ENCODE data around the gene WDFY4.

Gene WDFY4

DNA sequence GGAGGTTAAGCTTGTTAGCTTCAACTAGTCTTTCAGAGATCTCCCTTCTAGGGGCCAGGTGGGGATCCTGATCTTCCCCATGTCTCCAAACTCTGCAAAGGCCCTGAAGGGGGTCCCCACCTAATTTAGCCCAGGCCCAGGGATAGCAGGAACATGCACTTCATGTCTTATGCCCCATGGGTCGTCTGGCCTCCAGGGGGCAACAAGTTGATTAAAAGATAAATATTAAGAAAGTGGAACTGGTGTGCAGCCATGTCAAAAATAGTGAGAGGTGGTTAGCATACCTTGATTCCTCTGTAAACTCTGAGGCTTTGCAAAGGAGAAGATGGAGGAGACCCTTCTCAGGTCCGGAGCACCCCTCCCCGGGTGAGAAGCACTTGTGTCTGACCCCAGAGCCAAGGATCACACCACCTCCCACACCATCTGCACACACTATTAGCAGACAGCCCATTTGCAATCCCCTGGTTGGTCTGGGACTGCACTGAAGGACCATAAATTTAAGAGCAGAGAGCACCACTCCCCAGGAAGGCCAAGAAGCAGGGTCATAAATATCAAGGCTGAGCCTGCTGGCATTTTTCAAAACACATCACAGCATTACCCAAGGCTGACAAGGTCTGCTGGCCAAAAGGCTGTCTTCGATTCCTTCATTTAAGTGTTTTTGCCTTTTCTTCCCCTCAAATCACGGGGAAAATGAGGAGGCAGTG lies 299.1 kb downstream of the WDFY4 start:
- DNase-seq (ENCODE audit: low read depth in 3 of 3), result no peak

DNA sequence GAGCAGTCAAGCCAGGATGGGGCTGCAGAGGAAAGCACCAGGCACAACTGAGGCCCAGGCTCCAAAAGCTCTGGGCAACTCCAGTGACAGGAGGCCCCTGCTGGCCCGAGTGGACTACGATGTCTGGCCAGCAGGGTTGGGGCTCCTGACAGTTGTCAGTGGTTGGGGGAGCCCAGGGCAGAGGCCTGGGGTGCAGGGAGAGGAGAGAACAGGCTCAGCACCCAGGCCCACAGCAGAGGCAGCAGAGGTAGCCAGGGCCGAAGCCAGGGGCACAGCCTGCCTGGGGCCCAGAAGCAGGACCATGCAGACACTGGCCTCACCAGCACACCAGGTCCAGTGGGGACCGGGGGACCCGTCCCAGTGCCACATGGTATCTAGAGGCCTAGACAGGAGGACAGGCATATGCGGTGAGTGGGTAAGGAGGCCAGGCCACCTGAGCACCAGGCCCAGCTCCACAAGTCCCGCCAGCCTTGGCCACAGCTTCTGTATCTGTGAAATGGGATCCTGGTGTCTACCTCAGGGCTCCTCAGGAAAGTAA lies 301.0 kb downstream of the WDFY4 start:
- no peak for DNase-seq (ENCODE audit: low read depth in 3 of 3)

DNA sequence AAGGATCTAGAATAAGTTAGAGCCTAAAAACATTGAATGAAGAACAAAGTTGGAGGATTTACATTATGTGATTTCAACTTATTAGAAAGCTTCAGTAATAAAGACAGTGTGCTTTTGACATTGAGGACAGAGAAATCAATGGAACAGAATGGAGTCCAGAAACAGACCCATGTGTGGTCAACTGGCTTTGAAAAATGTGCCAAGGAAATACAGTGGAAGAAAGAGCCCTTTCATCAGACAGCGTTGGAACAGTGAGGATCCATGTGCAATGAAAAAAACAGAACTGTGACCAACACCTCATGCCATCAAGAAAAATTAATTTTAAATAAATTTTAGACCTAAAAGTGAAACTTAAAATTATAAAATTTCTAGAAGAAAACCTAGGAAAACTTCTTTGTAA lies 305.6 kb downstream of the WDFY4 start:
- no peak for DNase-seq (ENCODE audit: low read depth in 3 of 3)

DNA sequence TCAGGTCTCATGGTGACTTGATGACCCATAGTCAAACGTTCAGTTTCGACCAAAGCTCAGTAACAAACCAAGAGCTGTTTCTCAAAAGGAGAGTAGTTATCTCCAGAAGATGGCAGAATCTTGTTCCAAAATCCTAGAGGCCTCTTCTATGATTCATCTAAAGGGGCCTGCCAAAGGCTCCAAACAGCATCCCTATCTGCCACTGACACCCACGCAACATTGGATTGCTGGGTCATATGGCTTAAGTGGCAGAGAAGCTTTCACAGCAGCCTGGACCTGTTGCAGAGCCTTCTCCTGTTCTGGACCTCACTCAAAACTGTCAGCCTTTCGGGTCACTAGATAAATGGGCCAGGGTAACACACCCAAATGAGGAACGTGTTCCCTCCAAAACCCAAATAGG lies 309.0 kb downstream of the WDFY4 start:
- no peak for DNase-seq (ENCODE audit: low read depth in 3 of 3)

DNA sequence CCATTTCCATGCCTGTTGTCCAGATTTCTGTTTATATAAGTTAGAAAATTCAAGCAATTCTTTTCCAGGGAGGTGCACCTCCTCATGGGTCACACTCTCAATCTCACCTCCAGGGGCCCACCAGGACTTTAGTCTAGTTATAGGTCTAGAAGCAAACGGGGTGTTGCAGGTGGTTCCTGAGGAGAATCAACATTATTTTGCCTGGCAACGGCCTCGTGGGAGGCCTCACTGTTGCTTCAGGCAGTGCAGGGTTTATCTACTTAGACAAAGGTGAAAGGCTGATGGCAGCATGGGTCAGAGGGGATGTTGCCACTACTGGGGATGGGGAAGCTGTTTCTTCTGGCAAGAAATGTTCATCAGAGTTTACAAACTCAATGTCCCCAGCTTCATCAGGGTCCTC lies 311.7 kb downstream of the WDFY4 start:
- no peak for DNase-seq (ENCODE audit: low read depth in 3 of 3)

DNA sequence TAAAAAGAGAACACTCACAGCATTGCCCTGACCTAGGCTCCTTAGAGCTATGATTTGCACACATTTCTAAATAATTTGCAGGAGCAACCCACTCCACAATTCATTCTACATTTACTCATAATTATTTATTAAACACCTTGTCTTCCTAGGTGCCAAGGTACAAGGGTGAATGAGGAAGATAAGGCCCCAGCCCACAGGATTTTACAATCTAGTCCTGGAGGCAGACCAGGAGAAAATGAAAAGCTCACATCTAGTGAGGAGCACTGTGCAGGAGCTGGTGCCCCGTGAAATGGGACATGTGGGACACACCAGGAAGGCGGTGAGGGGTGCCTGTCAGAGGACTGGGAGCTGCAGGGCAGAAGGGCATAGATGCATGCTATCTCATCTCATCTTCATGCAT lies 314.7 kb downstream of the WDFY4 start:
- no peak for DNase-seq (ENCODE audit: low read depth in 3 of 3)

DNA sequence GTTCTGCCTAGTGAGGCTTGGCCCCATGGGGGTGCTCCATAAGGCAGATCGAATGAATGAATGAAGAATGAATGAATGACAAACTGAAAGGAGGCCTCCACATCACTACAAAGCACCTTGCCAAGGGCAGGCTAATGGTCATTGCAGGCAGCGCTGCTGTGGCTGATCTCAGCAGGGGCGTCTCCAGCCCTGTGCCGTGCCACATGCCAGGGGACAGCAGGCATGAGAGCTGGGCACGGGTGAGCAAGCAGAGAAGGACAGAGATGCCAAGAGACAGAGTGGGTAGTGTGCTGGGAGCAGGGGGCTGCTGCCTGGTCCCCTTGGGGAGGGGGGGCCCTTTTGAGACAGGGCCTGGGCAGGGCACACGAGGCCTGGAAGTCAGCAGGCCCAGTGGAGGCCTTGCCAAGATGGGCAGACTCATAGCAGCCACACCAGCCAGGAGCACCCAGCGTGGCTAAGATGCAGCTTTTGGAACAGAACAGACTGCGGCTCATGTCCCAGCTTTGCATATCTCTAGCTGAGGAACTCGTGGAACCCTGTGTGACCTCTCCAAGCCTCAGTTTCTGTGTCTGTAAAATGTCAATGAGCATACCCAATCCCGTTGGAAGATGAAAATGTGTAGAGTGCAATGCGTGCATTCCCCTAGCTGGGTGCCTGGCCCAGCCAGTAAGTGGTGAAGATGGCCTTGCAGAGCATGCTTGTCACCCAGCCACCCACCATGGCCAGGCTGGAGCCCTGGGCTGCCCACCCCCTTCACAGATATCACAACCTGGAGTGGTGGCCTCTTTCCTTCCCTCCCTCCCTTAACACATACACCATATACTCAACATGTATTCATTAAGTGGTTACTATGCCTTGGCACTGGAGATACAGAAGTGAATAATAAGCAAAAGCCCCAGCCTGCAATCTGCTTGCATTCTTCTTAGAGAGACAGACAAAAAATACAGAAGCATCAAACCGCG lies 316.0 kb downstream of the WDFY4 start:
- no peak for DNase-seq (ENCODE audit: low read depth in 3 of 3)

DNA sequence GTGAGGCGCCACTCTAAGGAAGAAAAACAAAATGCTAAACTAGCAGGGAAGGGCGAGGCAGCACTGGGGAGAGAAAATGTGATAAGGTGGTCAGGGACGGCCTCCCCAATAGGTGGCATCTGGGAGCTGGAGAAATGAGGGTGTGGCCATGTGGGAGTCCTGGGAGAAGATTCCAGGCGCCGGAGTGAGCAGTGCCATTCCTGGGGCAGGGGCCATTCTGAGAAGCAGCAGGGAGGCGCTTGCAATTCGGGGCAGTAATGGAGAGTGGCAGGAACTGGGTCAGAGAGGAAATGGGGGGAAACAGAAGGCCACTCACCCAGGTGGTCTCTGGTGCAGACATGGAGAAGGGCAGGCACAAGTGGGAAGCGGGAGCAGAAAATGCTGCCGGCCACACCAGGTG lies 316.7 kb downstream of the WDFY4 start:
- no peak for DNase-seq (ENCODE audit: low read depth in 3 of 3)

DNA sequence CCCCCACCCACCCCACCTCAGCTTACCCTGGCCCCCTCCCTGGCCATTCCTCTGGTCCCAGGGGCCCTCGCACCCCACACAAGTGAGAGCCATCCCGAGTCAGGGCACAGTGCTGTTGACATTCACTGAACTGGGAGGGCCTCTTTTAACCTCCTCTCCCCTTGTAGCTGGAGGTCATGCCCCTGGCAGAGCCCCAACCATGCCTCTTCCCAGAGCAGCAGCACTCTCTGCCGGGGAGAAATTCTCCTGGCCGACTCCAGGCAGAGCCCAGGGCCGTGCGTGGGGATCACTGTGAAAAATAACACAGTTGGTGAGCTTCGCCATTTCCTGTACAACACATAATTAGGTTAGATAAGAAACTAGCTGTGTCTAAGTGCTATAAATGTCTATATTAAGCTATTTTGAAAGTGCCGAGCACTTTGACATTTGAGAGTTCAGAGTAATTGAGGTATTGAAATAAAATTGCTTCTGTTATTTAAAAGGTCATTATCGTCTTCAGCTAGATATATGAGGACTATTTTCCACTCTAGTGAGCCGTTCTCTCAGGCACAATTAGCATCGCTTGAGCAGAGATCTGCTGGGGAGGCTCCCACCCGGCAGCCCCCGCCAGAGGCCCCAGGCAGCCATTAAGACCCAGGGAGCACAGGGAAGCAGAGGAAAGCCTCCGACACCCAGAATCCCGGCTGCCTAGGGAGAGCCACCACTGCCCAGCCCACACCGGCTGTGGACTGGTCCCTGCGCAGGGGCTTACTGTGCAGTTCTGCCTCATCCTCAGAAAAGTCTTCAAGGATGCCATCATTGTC lies 317.4 kb downstream of the WDFY4 start:
- no peak for DNase-seq (ENCODE audit: low read depth in 3 of 3)

DNA sequence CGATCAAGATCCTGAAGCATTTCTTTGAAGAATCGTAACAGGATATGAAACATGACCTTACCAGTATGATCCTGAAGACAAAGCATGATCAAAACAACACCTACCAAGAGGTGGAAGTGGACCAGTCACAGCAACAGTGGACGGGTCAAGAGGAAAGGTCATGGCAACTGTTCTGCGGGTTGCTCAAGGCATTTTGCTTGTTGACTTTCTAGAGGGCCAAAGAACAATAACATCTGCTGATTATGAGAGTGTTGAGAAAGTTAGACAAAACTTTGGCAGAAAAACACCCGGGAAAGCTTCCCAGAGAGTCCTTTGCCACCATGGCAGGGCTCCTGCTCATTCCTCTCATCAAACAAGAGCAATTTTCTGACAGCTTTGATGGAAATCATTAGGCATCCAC lies 320.6 kb downstream of the WDFY4 start:
- no peak for DNase-seq (ENCODE audit: low read depth in 3 of 3)

DNA sequence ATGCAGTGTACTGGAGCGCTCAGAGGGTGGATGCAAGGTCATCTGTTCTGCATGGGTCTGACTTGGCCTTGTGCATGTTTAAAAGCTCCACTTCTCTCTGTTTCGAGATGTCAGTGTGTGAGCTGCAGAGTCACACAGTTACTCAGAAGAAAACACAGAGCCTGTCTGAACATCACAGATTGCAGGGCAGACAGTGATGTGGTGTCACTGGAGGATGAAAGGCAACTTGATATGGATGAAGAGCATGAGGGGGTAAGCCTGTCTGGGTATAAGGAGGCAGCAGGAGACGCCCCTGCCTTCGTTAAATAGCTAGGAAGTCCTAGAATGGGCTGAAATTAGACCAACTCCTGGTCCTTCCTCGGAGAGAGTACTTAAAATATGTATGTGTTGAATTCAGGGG lies 322.5 kb downstream of the WDFY4 start:
- no peak for DNase-seq (ENCODE audit: low read depth in 3 of 3)

DNA sequence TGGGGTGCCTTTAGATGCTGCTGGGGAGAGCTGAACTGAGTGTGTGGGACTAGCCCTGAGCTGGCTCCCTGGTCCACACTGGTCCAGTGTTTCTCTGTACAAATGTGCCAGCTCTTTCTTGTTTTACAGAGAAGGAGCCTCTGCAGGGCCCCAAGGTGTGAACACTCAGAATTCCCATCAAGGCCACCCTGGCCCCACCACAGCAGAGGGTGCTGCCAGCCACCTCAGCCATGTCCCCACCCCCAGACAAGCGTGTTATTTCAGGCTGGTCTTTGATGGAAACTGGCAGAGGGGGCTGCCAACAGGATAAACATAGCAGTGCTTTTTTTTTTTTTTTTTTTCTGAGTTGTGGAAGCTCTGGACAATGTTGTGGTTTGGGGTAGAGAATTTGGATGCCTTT lies 323.4 kb downstream of the WDFY4 start:
- no peak for DNase-seq (ENCODE audit: low read depth in 3 of 3)

DNA sequence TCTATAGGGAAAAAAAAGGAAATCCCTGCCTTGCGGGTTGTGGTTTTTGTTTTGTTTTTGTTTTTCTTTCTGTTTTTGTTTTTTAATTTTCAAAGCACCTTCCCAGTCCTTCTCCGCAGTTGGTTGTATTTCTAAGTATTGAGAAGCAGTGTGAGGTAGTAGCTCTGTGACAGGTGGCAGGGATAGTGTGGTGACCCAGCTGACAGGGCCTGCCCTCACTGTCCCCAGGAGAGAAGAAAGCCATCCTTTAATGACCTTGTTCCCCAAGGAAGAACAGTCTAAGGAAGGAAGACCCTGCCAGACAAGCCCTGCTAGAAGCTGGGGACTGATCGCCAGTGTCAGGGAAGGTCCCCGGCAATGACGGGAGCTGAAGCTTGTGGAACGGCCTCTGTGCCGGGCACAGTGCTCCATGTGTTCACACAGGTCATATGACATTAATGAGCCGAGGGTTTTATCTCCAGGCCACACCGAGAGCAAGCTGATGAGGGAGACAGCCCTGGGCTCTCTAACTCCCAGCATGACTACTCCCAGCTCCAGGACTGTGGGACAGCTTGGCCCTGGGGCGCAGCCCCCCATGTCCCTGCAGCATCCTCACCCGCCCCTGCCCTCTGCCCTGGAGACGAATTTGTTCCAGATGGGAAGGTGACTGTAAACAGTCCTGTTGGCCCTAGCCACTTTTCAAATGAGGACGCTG lies 324.0 kb downstream of the WDFY4 start:
- DNase-seq (ENCODE audit: low read depth in 3 of 3), result no peak

DNA sequence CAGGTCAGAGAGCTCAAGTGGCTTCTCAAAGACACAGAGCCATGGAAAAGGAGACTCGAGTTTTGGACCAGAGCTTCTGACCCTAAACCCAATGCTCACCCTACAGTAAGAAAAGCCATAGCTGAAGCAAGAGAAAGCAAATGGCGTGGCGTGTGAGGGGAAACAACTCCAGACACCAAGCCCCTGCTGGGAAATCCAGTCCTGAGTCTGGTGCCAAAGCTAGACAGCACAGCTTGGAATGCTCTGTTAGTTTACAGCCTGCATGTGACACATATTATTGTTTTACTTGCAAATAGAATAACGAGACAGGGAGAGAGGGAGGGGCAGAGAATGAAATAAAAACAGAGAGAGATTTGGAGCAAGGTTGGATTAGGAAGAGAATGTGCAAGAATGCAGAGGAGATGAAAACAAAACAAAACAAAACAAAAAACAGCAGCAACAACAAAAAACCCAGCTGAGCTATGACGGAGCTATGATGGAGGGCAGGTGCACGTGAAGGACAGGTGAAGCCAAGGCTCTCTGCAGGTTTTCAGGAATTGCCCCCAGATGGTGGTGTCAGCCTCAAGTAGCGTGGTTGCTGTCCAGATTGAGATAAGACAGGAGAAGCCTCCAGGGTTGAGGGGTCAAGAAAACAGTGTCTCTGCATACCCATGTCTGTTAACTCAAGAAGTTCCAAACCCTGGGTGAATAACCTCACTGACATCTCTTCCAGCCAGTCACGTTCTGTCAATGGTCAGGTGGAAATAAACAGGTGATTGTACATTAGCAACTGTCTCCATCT lies 324.7 kb downstream of the WDFY4 start:
- DNase-seq (ENCODE audit: low read depth in 3 of 3), result no peak

DNA sequence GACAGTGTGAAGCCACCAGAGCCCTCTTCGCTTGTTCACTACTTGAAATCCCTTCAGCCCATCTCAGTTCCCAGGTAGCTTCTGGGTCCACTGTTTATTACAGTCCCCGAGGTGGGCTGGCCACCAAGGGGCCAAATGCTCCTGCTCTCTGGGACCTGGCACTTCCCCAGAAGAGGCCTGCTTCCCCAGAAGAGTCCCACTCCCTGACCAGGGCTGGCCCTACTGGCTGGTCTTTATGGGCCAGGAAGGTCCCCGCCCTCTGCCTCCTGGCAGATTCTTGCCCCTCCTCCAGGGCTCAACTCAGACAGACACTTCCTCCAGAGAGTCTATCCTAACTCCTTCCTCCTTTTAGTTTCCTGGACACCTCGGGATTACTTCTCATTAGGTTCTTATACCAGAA lies 325.6 kb downstream of the WDFY4 start:
- no peak for DNase-seq (ENCODE audit: low read depth in 3 of 3)

DNA sequence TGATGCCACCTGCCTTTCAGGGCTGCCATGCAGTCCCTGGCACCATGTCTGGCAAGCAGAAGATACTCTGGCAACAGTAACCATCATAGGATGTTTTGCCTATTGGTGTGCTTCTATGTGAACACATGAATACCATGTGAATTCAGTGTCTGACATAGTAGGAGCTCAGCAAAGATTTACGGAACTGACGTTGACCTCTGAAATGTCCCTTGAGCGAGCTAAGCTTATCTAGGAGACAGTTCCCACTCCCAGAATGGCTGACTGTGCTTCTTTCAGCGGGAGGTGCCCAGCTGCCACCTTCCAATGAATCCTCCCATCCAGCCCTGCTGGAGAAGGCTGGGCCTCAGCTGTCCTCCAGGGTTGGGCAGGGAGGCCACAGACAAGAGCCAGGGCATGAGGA lies 326.2 kb downstream of the WDFY4 start:
- no peak for DNase-seq (ENCODE audit: low read depth in 3 of 3)

DNA sequence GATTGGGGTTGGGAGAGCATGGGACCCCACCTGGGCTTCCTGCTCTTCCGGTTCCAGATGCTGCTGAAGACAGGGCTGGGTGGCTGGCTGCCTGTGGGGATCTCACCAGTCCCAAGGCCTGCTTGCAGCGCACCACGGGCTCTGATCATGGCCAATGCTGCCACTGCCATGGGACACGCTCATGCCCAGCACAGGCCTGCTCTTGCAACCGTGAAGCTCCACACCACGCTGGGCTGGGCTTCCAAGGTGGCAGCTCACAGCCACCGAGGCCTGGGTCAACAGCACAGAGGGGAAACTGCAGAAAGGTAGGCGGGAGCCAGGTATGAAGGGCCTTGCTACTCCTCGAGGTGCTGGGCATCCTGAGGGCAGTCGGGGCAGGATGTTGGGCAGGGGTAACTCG lies 327.1 kb downstream of the WDFY4 start:
- DNase-seq (ENCODE audit: low read depth in 3 of 3), result no peak

DNA sequence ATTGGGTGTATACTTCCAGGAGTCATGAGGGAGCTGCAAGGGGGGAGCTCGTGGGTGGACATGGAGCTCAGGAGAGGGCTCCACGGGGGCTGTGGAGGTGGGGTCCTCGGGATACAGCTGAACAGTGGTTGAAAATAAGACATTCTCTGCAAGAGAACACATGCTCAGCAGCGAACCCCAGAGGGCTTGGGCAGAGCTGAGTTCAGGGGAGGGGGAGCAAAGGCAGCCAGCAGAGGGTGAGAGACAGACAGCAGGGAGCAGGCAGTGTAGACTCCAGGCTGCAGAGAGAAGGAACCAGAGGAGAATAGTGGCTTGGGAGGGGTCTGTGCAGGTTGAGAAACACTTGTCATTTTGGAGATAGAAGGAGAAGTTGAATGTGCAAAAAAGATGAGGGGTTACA lies 327.9 kb downstream of the WDFY4 start:
- no peak for DNase-seq (ENCODE audit: low read depth in 3 of 3)

DNA sequence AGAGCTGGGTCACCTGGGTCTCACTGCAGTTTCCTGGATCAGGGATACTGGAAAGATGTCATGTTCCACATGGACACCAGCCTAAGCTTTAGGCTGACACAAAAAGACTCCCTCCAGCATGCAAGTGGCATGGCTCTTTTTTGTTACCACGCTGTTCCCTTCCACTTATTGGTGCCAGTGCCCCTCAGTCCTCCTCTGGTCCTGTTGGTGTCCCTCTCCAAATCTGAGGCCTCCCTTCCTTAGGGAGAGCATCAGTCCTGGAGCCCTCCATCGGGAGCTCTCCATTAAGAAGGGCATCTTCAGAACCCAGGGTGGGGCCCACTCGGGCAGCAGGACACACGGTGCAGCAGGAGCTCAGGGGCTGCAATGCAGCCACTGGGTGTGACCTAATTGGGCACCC lies 331.0 kb downstream of the WDFY4 start:
- DNase-seq (ENCODE audit: low read depth in 3 of 3), result no peak

DNA sequence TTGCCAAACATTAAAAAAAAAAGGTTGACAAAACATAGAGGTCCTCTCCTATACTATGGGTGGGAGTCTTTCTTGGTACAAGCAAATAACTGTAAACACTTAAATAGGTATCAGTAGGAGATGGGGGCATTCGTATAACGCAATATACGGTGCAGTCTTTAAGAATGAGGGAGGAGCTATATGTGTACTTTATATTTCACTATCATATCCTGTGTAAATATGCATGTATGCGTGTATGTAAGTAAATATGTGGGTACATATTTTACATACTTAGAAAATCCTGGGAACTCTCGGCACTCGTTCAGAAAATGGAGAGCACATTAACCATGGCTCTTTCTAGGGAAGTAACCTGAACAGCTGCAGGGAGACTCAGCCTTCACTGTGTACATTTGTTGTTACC lies 337.0 kb downstream of the WDFY4 start:
- DNase-seq (ENCODE audit: low read depth in 3 of 3), result no peak

DNA sequence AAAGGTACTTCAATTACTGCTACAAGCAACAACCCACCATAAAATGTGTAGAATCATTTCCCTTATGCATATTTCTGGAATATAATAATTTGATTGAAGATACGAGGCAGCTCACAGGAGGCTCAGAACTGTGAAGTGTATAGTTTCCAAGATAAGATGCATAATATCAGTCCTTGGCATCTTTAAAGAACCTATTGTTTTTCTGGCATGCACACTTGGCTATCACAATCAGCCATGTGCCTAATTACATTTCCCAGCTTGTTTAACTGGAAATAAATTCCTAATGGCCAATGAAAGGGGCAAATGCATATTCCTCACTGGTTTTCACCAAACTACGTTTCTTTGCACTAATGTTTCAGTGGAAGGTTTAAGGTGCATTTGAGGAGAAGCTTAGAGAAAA lies 338.4 kb downstream of the WDFY4 start:
- DNase-seq (ENCODE audit: low read depth in 3 of 3), result no peak
